Upper lobe of right lung (tissue), 1 donor: ENCODE data around the gene DYNC2I2. TPM values are rescaled to one million over a fixed set of nuclear protein-coding genes. Genes with fewer than 3 reads are reported as not detected.
"Not testable (repeated sequence)": the region's sequence is repeated elsewhere in the genome, so short reads cannot be mapped to it uniquely, and the experiment has no call there.

Experiments used
- ATAC-seq: fragments of 200-7000 bp; cut with Tn5 transposase; one replicate; pipeline ENCODE4 v1.9.1; 2020; ENCODE audit warnings: mild to moderate bottlenecking, moderate library complexity
- DNase-seq: peaks from one replicate; pipeline ENCODE4 v3.0.0-alpha.2; 2020
- H3K27ac ChIP-seq: fragments of 200-600 bp; one replicate; pipeline ENCODE4 v1.8.0; 2022
- H3K27me3 ChIP-seq: fragments of 200-600 bp; one replicate; pipeline ENCODE4 v1.8.0; 2022; ENCODE audit warnings: mild to moderate bottlenecking
- H3K36me3 ChIP-seq: fragments of 200-600 bp; one replicate; pipeline ENCODE4 v1.8.0; 2022
- H3K4me1 ChIP-seq: fragments of 200-600 bp; one replicate; pipeline ENCODE4 v1.8.0; 2022
- H3K4me3 ChIP-seq: fragments of 200-600 bp; one replicate; pipeline ENCODE4 v1.8.0; 2022; ENCODE audit warnings: mild to moderate bottlenecking
- H3K9me3 ChIP-seq: fragments of 200-600 bp; one replicate; pipeline ENCODE4 v1.8.0; 2022
- intact Hi-C: fragments of 100-400 bp; cut with DNase I; formaldehyde crosslinking; loops from one replicate; pipeline ENCODE4 v1.11.0; 2022
- total RNA-seq: library from RNA; stranded (reverse); fragmentation: NEBNext Ultra II Directional; extraction: Animal tissue kit (Norgen Biotek cat#: 25700); gene quantifications from one replicate; pipeline ENCODE4 v1.2.1, GENCODE V29; 2021
- TF ChIP-seq, protein P1 (sequence below): fragments of 200-600 bp; IDR thresholded peaks from one replicate; pipeline ENCODE4 v1.8.0; 2022; ENCODE audit warnings: antibody characterized with exemption
- donor health status: DM: no; HTN: yes; CAD: no; lungs with severe emphysema.

The DYNC2I2 gene
- total RNA-seq, 1 donor from 2014 or later: 37.3 TPM

DNA sequence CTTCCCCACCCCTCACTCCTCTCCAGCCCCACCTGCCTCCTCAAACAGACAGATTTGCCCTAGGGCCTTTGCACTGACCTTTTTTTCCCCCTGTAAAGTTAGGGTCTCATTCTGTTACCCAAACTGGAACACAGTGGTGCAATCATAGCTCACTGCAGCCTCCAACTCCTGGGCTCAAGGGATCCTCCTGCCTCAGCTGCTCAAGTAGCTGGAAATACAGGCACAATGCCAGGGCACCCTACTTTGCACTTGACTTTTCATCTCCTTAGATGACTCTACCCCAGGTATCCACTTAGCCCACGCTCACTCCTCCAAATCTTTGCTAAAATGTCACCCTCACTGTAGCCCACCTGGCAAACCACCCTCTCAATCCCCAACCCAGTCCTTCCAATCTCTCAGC is 2.2 kb downstream of the DYNC2I2 start:
- Histone ChIP-seq H3K36me3 (no peaks in the 10 kb centered on the region), H3K9me3 (no peaks in the 10 kb centered on the region), H3K4me3 (no peak overlapping the region), H3K4me1 (no peaks in the 10 kb centered on the region), H3K27me3 (no peaks in the 10 kb centered on the region), H3K27ac (no peak overlapping the region)
- TF ChIP-seq, protein P1, sequence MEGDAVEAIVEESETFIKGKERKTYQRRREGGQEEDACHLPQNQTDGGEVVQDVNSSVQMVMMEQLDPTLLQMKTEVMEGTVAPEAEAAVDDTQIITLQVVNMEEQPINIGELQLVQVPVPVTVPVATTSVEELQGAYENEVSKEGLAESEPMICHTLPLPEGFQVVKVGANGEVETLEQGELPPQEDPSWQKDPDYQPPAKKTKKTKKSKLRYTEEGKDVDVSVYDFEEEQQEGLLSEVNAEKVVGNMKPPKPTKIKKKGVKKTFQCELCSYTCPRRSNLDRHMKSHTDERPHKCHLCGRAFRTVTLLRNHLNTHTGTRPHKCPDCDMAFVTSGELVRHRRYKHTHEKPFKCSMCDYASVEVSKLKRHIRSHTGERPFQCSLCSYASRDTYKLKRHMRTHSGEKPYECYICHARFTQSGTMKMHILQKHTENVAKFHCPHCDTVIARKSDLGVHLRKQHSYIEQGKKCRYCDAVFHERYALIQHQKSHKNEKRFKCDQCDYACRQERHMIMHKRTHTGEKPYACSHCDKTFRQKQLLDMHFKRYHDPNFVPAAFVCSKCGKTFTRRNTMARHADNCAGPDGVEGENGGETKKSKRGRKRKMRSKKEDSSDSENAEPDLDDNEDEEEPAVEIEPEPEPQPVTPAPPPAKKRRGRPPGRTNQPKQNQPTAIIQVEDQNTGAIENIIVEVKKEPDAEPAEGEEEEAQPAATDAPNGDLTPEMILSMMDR: no peak
- intact Hi-C loops: no loop called here
- DNase-seq (no peak), ATAC-seq (no peak)

DNA sequence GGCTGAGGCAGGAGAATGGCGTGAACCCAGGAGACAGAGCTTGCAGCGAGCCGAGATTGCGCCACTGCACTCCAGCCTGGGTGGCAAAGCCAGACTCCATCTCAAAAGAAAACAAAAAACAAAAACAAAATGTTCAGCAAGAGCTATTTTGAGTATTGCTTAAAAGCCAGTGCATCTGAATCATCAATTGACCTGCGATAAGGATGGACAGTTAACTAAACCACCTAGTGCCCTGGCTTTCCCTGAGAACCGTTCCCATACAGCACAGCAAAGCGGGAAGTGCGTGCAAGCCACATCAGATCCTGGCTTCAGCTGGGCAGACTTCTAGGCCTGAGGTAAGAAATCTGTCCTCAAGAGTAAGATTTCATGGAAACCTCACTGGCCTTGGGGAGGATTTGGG is 2.7 kb downstream of the DYNC2I2 start:
- no peak overlapping the region for H3K27ac ChIP-seq
- H3K4me1 ChIP-seq: no peaks in the 10 kb centered on the region
- TF ChIP-seq, protein P1: no peak
- no peak for DNase-seq
- no peaks in the 10 kb centered on the region for H3K9me3 ChIP-seq
- no peak for ATAC-seq
- H3K4me3 ChIP-seq: no peak overlapping the region
- H3K36me3 ChIP-seq: no peaks in the 10 kb centered on the region
- intact Hi-C loops: no loop called here
- no peaks in the 10 kb centered on the region for H3K27me3 ChIP-seq

DNA sequence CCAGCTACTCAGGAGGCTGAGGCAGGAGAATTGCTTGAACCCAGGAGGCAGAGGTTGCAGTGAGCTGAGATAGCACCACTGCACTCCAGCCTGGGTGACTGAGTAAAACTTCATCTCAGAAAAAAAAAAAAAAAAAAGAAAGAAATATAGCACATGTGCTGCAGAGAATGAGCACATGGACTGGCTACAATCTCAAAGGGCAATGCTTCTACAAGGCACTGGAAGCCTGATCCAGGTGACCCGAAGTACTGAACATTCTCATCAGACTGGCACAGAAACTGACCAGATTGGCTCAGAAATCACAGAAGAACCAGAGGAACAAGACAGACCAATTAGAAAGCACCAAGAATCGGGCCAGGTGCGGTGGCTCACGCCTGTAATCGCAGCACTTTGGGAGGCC is 4.8 kb downstream of the DYNC2I2 start:
- H3K9me3 ChIP-seq: no peaks in the 10 kb centered on the region
- intact Hi-C loops: no loop called here
- no peaks in the 10 kb centered on the region for H3K4me1 ChIP-seq
- H3K36me3 ChIP-seq: no peaks in the 10 kb centered on the region
- no peaks in the 10 kb centered on the region for H3K27me3 ChIP-seq
- TF ChIP-seq, protein P1: no peak
- DNase-seq (no peak), ATAC-seq (no peak)
- no peak overlapping the region for H3K27ac ChIP-seq
- H3K4me3 ChIP-seq: no peak overlapping the region

DNA sequence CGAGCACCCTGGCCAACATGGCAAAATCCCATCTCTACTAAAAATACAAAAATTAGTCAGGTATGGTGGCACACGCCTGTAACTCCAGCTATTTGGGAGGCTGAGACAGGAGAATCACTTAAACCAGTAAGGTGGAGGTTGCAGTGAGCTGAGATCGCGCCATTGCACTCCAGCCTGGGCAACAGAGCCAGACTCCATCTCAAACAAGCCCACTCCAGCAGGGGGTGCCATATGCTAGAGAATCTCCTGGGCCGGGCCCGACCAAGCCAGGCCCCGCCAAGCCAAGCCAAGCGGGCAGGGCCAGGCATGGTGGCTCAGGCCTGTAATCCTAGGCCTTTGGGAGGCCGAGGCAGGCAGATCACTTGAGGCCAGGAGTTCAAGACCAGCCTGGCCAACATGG is 8.4 kb downstream of the DYNC2I2 start:
- H3K9me3 ChIP-seq, H3K4me1 ChIP-seq, H3K27me3 ChIP-seq, H3K4me3 ChIP-seq, H3K36me3 ChIP-seq, intact Hi-C loops, H3K27ac ChIP-seq: not testable (repeated sequence)
- TF ChIP-seq, protein P1: peak; percentile 39
- peak; percentile 70 for DNase-seq
- ATAC-seq: peak; percentile 95

DNA sequence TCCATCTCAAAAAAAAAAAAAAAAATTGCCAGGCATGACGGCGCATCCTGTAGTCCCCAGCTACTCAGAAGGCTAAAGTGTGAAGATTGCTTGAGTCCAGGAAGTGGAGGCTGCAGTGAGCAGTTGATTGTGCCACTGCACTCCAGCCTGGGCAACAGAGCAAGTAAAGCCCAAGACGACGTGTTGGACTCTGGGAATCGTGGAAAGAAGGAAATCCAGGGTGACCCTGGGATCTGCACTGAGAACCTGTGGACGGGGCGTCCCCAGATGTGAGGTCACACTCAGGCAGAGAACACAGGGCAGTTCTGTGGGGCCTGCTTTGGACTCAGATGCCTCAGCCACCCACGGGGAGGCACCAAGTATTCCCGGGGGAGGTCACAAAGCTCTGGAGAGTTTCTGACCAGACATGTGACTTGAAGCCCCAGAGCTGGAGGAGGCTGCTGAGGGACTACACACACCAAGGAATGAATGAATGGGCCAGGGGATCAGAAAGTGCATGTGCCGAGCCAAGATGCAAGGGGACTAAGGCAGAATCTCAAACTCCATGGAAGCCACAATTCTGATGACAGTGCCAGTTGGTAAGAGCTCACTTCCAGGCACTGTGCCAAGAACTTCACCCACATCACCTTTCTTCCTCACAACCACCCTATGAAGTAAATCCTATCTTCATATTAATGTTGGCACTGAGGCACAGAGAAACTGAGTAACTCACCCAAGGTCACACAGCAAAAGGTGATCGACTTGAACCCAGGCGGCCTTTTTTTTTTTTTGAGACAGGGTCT is 12.9 kb downstream of the DYNC2I2 start:
- TF ChIP-seq, protein P1: no peak
- intact Hi-C loops: no loop called here

More for the DNA sequence above, 12.9 kb downstream of the DYNC2I2 start:
- ATAC-seq (no peak), DNase-seq (no peak)
- Histone ChIP-seq H3K4me3 (no peak overlapping the region), H3K4me1 (no peaks in the 10 kb centered on the region), H3K27ac (no peak overlapping the region), H3K27me3 (no peaks in the 10 kb centered on the region), H3K36me3 (no peaks in the 10 kb centered on the region), H3K9me3 (no peaks in the 10 kb centered on the region)
